GM11168 (cell line): Measurements from ENCODE around the gene AFDN.

Experiments
- in situ Hi-C: fragments of 300-500 bp; cut with MboI; formaldehyde crosslinking; loops from one replicate; pipeline ENCODE4 v1.12.0; 2022; ENCODE audit warnings: low sequenced_read_pairs; ENCODE audit not compliant: unreplicated experiment

The AFDN gene

GRCh38 chr6:167815296-167815980, 11.3 kb upstream of the AFDN start:
- in situ Hi-C loops = no loop called here

GRCh38 chr6:167817016-167817415, 9.7 kb upstream of the AFDN start:
- in situ Hi-C loops = no loop called here

GRCh38 chr6:167817729-167818128, 9.0 kb upstream of the AFDN start:
- in situ Hi-C loops = no loop called here

GRCh38 chr6:167819576-167819975, 7.1 kb upstream of the AFDN start:
- in situ Hi-C loops = no loop called here

GRCh38 chr6:167820681-167821080, 6.0 kb upstream of the AFDN start:
- in situ Hi-C loops = no loop called here

- in situ Hi-C loops = no loop called here
These were observed 1.9 kb upstream of the AFDN start for GRCh38 chr6:167824591-167825331.

- in situ Hi-C loops = no loop called here
These were observed 1.1 kb upstream of the AFDN start for GRCh38 chr6:167825332-167826229.

GRCh38 chr6:167826230-167826895, 348 bp upstream of the AFDN start:
- in situ Hi-C loops = no loop called here

- in situ Hi-C loops = no loop called here
These were observed 1.0 kb downstream of the AFDN start for GRCh38 chr6:167827583-167828324.

- in situ Hi-C loops = no loop called here
These were observed 1.7 kb downstream of the AFDN start for GRCh38 chr6:167828325-167828956.

- in situ Hi-C loops = no loop called here
These were observed 2.8 kb downstream of the AFDN start for GRCh38 chr6:167829513-167829912.

GRCh38 chr6:167831281-167831828, 4.6 kb downstream of the AFDN start:
- in situ Hi-C loops = no loop called here

- in situ Hi-C loops = no loop called here
These were observed 6.0 kb downstream of the AFDN start for GRCh38 chr6:167832497-167833395.

- in situ Hi-C loops = no loop called here
These were observed 6.7 kb downstream of the AFDN start for GRCh38 chr6:167833396-167833763.

- in situ Hi-C loops = no loop called here
These were observed 8.5 kb downstream of the AFDN start for GRCh38 chr6:167835260-167835659.

- in situ Hi-C loops = no loop called here
These were observed 10.0 kb downstream of the AFDN start for GRCh38 chr6:167836721-167837120.

- in situ Hi-C loops = no loop called here
These were observed 11.6 kb downstream of the AFDN start for GRCh38 chr6:167838207-167838748.

- in situ Hi-C loops = no loop called here
These were observed 12.6 kb downstream of the AFDN start for GRCh38 chr6:167839343-167839742.
